ENCODE data around the gene KCNMB4. TPM values are rescaled to one million over a fixed set of nuclear protein-coding genes. Genes with fewer than 3 reads are reported as not detected.

Gene KCNMB4
- total RNA-seq, 1 experiment from 2014 or later, result 8.4 TPM

GRCh38 chr12:70354787-70355186 lies 11.3 kb upstream of the KCNMB4 start:
- no peak for DNase-seq
- H3K36me3 Mint-ChIP-seq (ENCODE audit: insufficient read depth, unreplicated experiment), result peaks cover 21% of the 10 kb centered on the region

GRCh38 chr12:70355972-70356371 lies 10.1 kb upstream of the KCNMB4 start:
- CTCF ChIA-PET, result no interaction called here
- no peaks in the 10 kb centered on the region for H3K27me3 Mint-ChIP-seq (ENCODE audit: unreplicated experiment)
- no TSS peak for BruUV-seq (replicated peaks)
- H3K9me3 Mint-ChIP-seq (ENCODE audit: low read depth, unreplicated experiment), result no peaks in the 10 kb centered on the region
- H3K4me3 Mint-ChIP-seq (ENCODE audit: low read depth, unreplicated experiment), result no peak overlapping the region
- no peak for DNase-seq
- no peaks in the 10 kb centered on the region for H3K4me1 Mint-ChIP-seq (ENCODE audit: low read depth, unreplicated experiment)
- intact Hi-C loops (cut with micrococcal nuclease; ENCODE audit: unreplicated experiment), result loop anchor here (10.0 kb wide), 1 partner anchor 369 kb away; no protein-coding TSS in a partner anchor
- peaks cover 21% of the 10 kb centered on the region for H3K36me3 Mint-ChIP-seq (ENCODE audit: insufficient read depth, unreplicated experiment)
- H3K27ac Mint-ChIP-seq (ENCODE audit: unreplicated experiment), result no peak overlapping the region
- TF ChIP-seq CTCF (IDR thresholded peaks at IDR 0.05; ENCODE audit: unreplicated experiment), result no peak

More at GRCh38 chr12:70354787-70355186, 11.3 kb upstream of the KCNMB4 start:
- BruUV-seq (replicated peaks), result no TSS peak
- CTCF ChIA-PET, result no interaction called here
- Mint-ChIP-seq H3K9me3 (ENCODE audit: low read depth, unreplicated experiment) (no peaks in the 10 kb centered on the region), H3K27me3 (ENCODE audit: unreplicated experiment) (no peaks in the 10 kb centered on the region), H3K27ac (ENCODE audit: unreplicated experiment) (no peak overlapping the region), H3K4me1 (ENCODE audit: low read depth, unreplicated experiment) (no peaks in the 10 kb centered on the region), H3K4me3 (ENCODE audit: low read depth, unreplicated experiment) (no peak overlapping the region)
- intact Hi-C loops (cut with micrococcal nuclease; ENCODE audit: unreplicated experiment), result loop anchor here (10.0 kb wide), 1 partner anchor 370 kb away; no protein-coding TSS in a partner anchor
- no peak for TF ChIP-seq CTCF (IDR thresholded peaks at IDR 0.05; ENCODE audit: unreplicated experiment)

GRCh38 chr12:70359458-70360197 lies 6.5 kb upstream of the KCNMB4 start:
- intact Hi-C loops (cut with micrococcal nuclease; ENCODE audit: unreplicated experiment), result loop anchor here (10.0 kb wide), 2 partner anchors 365 to 455 kb away; no protein-coding TSS in a partner anchor
- no peak overlapping the region for H3K4me3 Mint-ChIP-seq (ENCODE audit: low read depth, unreplicated experiment)
- CTCF ChIA-PET, result no interaction called here
- no TSS peak for BruUV-seq (replicated peaks)
- peaks cover 1% of the 10 kb centered on the region for H3K4me1 Mint-ChIP-seq (ENCODE audit: low read depth, unreplicated experiment)
- no peak for DNase-seq
- H3K27me3 Mint-ChIP-seq (ENCODE audit: unreplicated experiment), result no peaks in the 10 kb centered on the region
- H3K27ac Mint-ChIP-seq (ENCODE audit: unreplicated experiment), result no peak overlapping the region
- H3K9me3 Mint-ChIP-seq (ENCODE audit: low read depth, unreplicated experiment), result no peaks in the 10 kb centered on the region
- H3K36me3 Mint-ChIP-seq (ENCODE audit: insufficient read depth, unreplicated experiment), result peaks cover 12% of the 10 kb centered on the region
- TF ChIP-seq CTCF (IDR thresholded peaks at IDR 0.05; ENCODE audit: unreplicated experiment), result no peak

DNA sequence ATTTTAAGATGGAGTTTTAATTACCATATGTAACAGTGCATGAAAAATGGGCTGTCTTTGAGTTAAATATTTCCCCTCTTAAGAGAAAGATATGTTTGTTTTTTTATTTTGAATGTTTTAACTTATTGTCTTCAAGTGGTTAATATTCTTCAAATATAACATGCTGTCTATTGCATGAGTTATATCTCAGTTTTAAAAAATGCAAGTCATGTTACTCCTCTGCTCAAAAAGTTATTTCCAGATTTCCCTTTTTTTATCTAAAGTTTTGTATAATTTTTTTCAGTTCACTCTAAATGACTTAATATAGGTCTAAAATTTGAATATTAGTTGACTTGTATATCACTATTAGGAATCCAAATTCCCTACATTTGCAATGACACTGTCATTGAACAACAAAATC lies 5.9 kb upstream of the KCNMB4 start:
- no peak for DNase-seq
- CTCF ChIA-PET, result no interaction called here
- H3K4me1 Mint-ChIP-seq (ENCODE audit: low read depth, unreplicated experiment), result peaks cover 7% of the 10 kb centered on the region
- H3K27me3 Mint-ChIP-seq (ENCODE audit: unreplicated experiment), result no peaks in the 10 kb centered on the region
- H3K4me3 Mint-ChIP-seq (ENCODE audit: low read depth, unreplicated experiment), result no peak overlapping the region
- H3K27ac Mint-ChIP-seq (ENCODE audit: unreplicated experiment), result no peak overlapping the region
- intact Hi-C loops (cut with micrococcal nuclease; ENCODE audit: unreplicated experiment), result loop anchor here (10.0 kb wide), 1 partner anchor 455 kb away; no protein-coding TSS in a partner anchor
- peaks cover 12% of the 10 kb centered on the region for H3K36me3 Mint-ChIP-seq (ENCODE audit: insufficient read depth, unreplicated experiment)
- no peak for TF ChIP-seq CTCF (IDR thresholded peaks at IDR 0.05; ENCODE audit: unreplicated experiment)
- no TSS peak for BruUV-seq (replicated peaks)
- no peaks in the 10 kb centered on the region for H3K9me3 Mint-ChIP-seq (ENCODE audit: low read depth, unreplicated experiment)
